Mammary epithelial cell (primary cell): Measurements from ENCODE around the gene ALDOA.

Experiments
- CTCF ChIP-seq, 2 donors: IDR thresholded peaks in 1 of 2; conservative IDR thresholded peaks in 1 of 2; 2 replicates each; pipeline ENCODE4 v1.5.1; 2011 to 2012; ENCODE audit warnings: inconsistent platforms in 2 of 2, low read length in 2 of 2, mild to moderate bottlenecking in 2 of 2, control low read depth in 1 of 2, low read depth in 1 of 2; ENCODE audit not compliant: insufficient read depth in 1 of 2; ENCODE audit errors: extremely low read depth in 1 of 2
- EZH2 ChIP-seq: IDR thresholded peaks from 2 replicates; pipeline ENCODE4 v1.6.1; 2012; ENCODE audit warnings: low read length, inconsistent platforms, borderline replicate concordance

GRCh38 chr16:30075503-30076275 lies 10.1 kb downstream of the ALDOA start, which contains the start of gene PPP4C:
- no peak for TF ChIP-seq CTCF (conservative IDR thresholded peaks at IDR 0.05 in 1 of 2, IDR thresholded peaks at IDR 0.05 in 1 of 2; ENCODE audit: extremely low read depth in 1 of 2, insufficient read depth in 1 of 2, low read depth in 1 of 2, low read length in 2 of 2)
- TF ChIP-seq EZH2, result no peak
